LNCaP clone FGC (cell line): Measurements from ENCODE around the gene AGFG2.
A peak's percentile ranks its signal among the peaks of the same experiment; 100 is the strongest.

Source experiments
- DNase-seq: peaks from one replicate; pipeline ENCODE4 v3.0.0-alpha.2; 2011; ENCODE audit warnings: low read depth
- H3K4me3 ChIP-seq: 2 replicates; pipeline ENCODE4 v1.5.1; 2011; ENCODE audit warnings: mild to moderate bottlenecking, low read depth, low read length, control low read depth
- CTCF ChIP-seq: IDR thresholded peaks from 2 replicates; pipeline ENCODE4 v1.5.1; 2012; ENCODE audit warnings: mild to moderate bottlenecking; ENCODE audit not compliant: control insufficient read depth, insufficient read depth; ENCODE audit errors: extremely low read depth

The AGFG2 gene

DNA sequence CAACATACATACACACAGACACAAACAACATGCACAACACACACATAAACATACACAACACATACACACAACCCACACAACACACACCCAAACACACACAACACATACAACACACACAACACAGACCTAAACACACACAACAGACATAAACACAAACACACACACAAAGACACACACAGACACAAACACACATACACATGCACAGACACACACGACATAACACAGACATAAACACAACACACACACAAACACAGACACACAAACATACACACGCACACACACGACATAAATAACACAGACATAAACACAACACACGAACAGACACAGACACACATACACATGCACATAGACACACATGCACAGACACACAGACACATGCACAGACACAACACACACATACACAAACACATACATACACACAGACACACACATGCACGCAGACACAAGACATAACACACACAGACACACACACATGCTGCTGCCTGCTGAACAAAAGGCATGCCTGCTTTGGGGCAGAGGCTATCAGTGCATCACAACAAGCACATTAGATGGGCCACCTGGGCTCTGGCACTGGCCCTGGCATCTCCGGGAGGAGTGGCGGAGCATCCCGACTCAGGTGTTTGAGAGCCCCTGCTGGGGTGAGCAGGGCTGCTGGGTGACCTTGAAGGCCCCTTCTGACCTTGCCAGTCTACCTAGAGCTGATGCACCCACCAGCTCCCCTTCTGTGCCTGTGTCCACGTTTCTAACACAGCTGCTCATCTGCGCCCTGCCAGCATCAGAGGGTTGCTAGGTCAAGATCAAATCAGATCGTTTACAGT lies 41.7 kb downstream of the AGFG2 start:
- no peak overlapping the region for H3K4me3 ChIP-seq
- no peak for TF ChIP-seq CTCF
- no peak for DNase-seq

DNA sequence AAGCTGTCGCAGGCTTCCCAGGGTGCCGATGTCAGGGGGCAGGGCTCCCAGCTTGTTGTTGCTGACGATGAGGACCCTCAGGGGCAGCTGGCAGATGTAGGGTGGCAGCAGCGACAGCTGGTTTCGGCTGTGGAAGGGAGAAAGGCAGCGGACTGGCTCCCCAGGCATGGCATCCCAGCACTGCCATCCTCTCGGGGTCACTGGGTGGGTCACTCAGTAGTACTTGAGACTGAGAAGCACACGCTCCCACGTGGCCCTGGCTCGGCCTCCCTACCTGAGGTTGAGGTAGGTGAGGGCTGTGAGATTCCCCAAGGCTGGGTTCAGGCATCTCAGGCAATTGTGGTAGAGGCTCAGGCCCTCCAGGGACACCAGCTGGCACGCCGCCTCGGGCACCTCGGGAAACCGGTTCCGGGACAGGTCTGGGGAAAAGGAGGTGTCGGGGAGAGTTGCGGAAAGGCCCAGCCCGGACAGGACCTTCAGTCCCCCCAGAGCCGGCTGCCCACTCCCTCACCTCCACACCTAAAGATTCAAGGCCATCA lies 43.1 kb downstream of the AGFG2 start:
- peak overlapping the region; percentile 97 for H3K4me3 ChIP-seq
- no peak for TF ChIP-seq CTCF
- DNase-seq: peak; percentile 49

DNA sequence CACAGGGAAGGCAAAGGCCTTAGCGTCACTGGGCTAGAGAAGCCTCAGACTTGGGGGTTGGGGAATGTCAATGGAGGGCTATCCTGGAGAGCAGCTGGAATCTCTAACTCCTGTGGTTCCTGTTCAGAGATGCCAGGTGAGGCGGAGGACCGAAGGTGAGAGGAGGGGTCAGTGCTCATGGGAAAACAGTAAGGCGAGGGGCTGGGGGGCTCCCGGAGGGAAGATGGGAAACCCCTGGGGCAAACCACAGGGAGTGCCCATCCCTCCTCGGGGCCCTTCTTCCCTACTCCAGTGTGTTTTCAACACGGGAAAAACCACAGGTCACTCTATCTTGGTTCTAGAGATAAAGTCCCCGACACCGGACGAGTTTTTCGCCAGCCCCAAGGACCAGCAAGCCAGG lies 43.6 kb downstream of the AGFG2 start:
- no peak for TF ChIP-seq CTCF
- H3K4me3 ChIP-seq: peak overlapping the region; percentile 97
- DNase-seq: no peak

GRCh38 chr7:100583132-100584053 lies 44.4 kb downstream of the AGFG2 start:
- no peak for DNase-seq
- H3K4me3 ChIP-seq: peak overlapping the region; percentile 97
- TF ChIP-seq CTCF: no peak

DNA sequence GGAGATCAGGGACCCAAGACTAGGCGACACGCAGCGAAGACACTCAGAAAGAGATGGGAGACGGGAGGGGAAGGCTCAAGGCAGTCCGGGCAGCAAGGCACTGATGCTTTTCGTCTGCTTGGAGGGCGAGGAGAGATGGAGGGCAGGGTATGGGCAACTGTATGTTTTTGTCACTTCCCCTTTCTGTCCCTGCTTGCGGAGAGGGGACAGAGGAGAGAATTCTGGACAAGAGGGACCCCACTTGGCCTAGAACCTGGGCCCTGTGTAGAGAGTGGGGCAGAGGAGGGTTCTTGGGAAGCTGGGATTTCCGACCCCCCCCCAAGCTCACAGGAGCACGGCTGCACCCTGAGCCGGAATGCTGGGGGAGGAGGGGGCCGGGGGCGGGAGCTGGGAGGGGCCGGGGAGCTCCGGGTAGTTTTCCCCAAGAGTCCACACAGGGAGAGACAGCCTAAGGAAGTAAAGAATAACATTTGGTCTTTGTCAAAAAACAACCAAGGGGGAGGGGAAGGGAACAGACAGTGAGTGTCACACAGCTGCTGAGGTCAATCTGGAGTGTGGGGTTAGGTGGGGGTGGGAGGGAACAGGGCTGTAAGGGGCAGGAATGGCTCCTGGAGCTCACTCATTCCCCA lies 45.2 kb downstream of the AGFG2 start:
- peak overlapping the region; percentile 97 for H3K4me3 ChIP-seq
- TF ChIP-seq CTCF: no peak
- DNase-seq: no peak

- TF ChIP-seq CTCF: no peak
- H3K4me3 ChIP-seq: peak overlapping the region; percentile 97
- peak; percentile 50 for DNase-seq
These were observed 45.9 kb downstream of the AGFG2 start for GRCh38 chr7:100584683-100585510.
